Middle frontal gyrus (tissue), 1 donor: ENCODE results near the gene TCN1.
A peak's percentile ranks its signal among the peaks of the same experiment; 100 is the strongest.
"Not testable (repeated sequence)": the region's sequence is repeated elsewhere in the genome, so short reads cannot be mapped to it uniquely, and the experiment has no call there.

Experiments used
- DNase-seq: peaks from one replicate; pipeline ENCODE4 v3.0.0-alpha.2; 2015; ENCODE audit warnings: low spot score; ENCODE audit errors: extremely low spot score

Gene TCN1

GRCh38 chr11:59857439-59858434, 8.6 kb downstream of the TCN1 start:
- no peak for DNase-seq

- DNase-seq, result no peak
These were observed 11.4 kb downstream of the TCN1 start for GRCh38 chr11:59854871-59855270.

GRCh38 chr11:59851416-59851815, 14.9 kb downstream of the TCN1 start:
- not testable (repeated sequence) for DNase-seq

GRCh38 chr11:59849551-59849950, 16.7 kb downstream of the TCN1 start:
- DNase-seq, result not testable (repeated sequence)

GRCh38 chr11:59849129-59849528, 17.2 kb downstream of the TCN1 start:
- DNase-seq, result no peak

- not testable (repeated sequence) for DNase-seq
These were observed 17.8 kb downstream of the TCN1 start for GRCh38 chr11:59848439-59848838.

GRCh38 chr11:59847626-59848025, 18.7 kb downstream of the TCN1 start:
- no peak for DNase-seq

- no peak for DNase-seq
These were observed 19.7 kb downstream of the TCN1 start for GRCh38 chr11:59846556-59846955.

- DNase-seq, result no peak
These were observed 20.9 kb downstream of the TCN1 start, which contains the start of gene CBLIF for GRCh38 chr11:59845399-59845798. Gene CBLIF (minus strand): TSS chr11:59845499. CDS start chr11:59845453, 46 bp downstream.

GRCh38 chr11:59842316-59842715, 24.0 kb downstream of the TCN1 start:
- no peak for DNase-seq

- DNase-seq, result no peak
These were observed 24.8 kb downstream of the TCN1 start for GRCh38 chr11:59841514-59841913.

- no peak for DNase-seq
These were observed 26.7 kb downstream of the TCN1 start for GRCh38 chr11:59839615-59840014.

GRCh38 chr11:59833602-59834001, 32.7 kb downstream of the TCN1 start:
- no peak for DNase-seq

- no peak for DNase-seq
These were observed 36.9 kb downstream of the TCN1 start for GRCh38 chr11:59829358-59829757.

- DNase-seq, result peak; percentile 33
These were observed 43.2 kb downstream of the TCN1 start for GRCh38 chr11:59822989-59823566.

GRCh38 chr11:59818572-59818971, 47.7 kb downstream of the TCN1 start:
- DNase-seq, result no peak

GRCh38 chr11:59816434-59816833, 49.9 kb downstream of the TCN1 start:
- DNase-seq, result not testable (repeated sequence)

GRCh38 chr11:59815754-59816153, 50.5 kb downstream of the TCN1 start:
- no peak for DNase-seq

- no peak for DNase-seq
These were observed 52.3 kb downstream of the TCN1 start for GRCh38 chr11:59814021-59814420.

- DNase-seq, result no peak
These were observed 52.9 kb downstream of the TCN1 start for GRCh38 chr11:59813364-59813763.

GRCh38 chr11:59812220-59812619, 54.1 kb downstream of the TCN1 start:
- DNase-seq, result no peak

- no peak for DNase-seq
These were observed 55.4 kb downstream of the TCN1 start for GRCh38 chr11:59810911-59811259.
